IPS-20b (cell line): ENCODE results near the gene MBP.

ENCODE experiments used
- H3K27ac ChIP-seq: one replicate; pipeline ENCODE4 v1.5.1; 2013; ENCODE audit warnings: low read length
- H3K27me3 ChIP-seq: 2 replicates; pipeline ENCODE4 v1.6.1; 2013; ENCODE audit warnings: mild to moderate bottlenecking, low read length, inconsistent platforms; ENCODE audit not compliant: insufficient read depth
- H3K36me3 ChIP-seq: 2 replicates; pipeline ENCODE4 v1.6.1; 2013; ENCODE audit warnings: low read depth, mild to moderate bottlenecking, inconsistent platforms, low read length, moderate library complexity; ENCODE audit not compliant: insufficient read depth
- H3K4me1 ChIP-seq: 2 replicates; pipeline ENCODE4 v1.6.1; 2013; ENCODE audit warnings: mild to moderate bottlenecking, control low read depth, inconsistent platforms, low read length, moderate library complexity; ENCODE audit not compliant: insufficient read depth
- H3K4me3 ChIP-seq: 2 replicates; pipeline ENCODE4 v1.5.1; 2013; ENCODE audit warnings: mild to moderate bottlenecking, low read length, inconsistent platforms
- H3K9ac ChIP-seq: 2 replicates; pipeline ENCODE4 v1.6.1; 2013; ENCODE audit warnings: low read depth, mild to moderate bottlenecking, inconsistent platforms, low read length, moderate library complexity
- H3K9me3 ChIP-seq: 2 replicates; pipeline ENCODE4 v1.6.1; 2013; ENCODE audit warnings: mild to moderate bottlenecking, low read depth, low read length, inconsistent platforms; ENCODE audit not compliant: insufficient read depth

MBP gene

GRCh38 chr18:77042583-77042982 is 90.0 kb downstream of the MBP start:
- Histone ChIP-seq H3K9ac (no peak overlapping the region), H3K36me3 (no peaks in the 10 kb centered on the region), H3K4me3 (no peak overlapping the region), H3K9me3 (no peaks in the 10 kb centered on the region), H3K27ac (no peak overlapping the region), H3K27me3 (no peaks in the 10 kb centered on the region), H3K4me1 (no peaks in the 10 kb centered on the region)

GRCh38 chr18:77039196-77040130 is 93.1 kb downstream of the MBP start:
- Histone ChIP-seq H3K4me1 (no peaks in the 10 kb centered on the region), H3K27ac (no peak overlapping the region), H3K36me3 (no peaks in the 10 kb centered on the region), H3K9me3 (no peaks in the 10 kb centered on the region), H3K27me3 (no peaks in the 10 kb centered on the region), H3K9ac (no peak overlapping the region), H3K4me3 (no peak overlapping the region)

GRCh38 chr18:77038182-77038858 is 94.3 kb downstream of the MBP start:
- H3K27me3 ChIP-seq = no peaks in the 10 kb centered on the region
- no peaks in the 10 kb centered on the region for H3K36me3 ChIP-seq
- H3K9me3 ChIP-seq = no peaks in the 10 kb centered on the region
- no peak overlapping the region for H3K4me3 ChIP-seq
- H3K27ac ChIP-seq = no peak overlapping the region
- no peak overlapping the region for H3K9ac ChIP-seq
- H3K4me1 ChIP-seq = no peaks in the 10 kb centered on the region

GRCh38 chr18:77037567-77037966 is 95.0 kb downstream of the MBP start:
- Histone ChIP-seq H3K36me3 (no peaks in the 10 kb centered on the region), H3K27me3 (no peaks in the 10 kb centered on the region), H3K9ac (no peak overlapping the region), H3K27ac (no peak overlapping the region), H3K9me3 (no peaks in the 10 kb centered on the region), H3K4me1 (no peaks in the 10 kb centered on the region), H3K4me3 (no peak overlapping the region)

GRCh38 chr18:77035380-77036187 is 97.0 kb downstream of the MBP start:
- no peak overlapping the region for H3K4me3 ChIP-seq
- no peaks in the 10 kb centered on the region for H3K4me1 ChIP-seq
- H3K9me3 ChIP-seq = no peaks in the 10 kb centered on the region
- no peak overlapping the region for H3K9ac ChIP-seq
- no peaks in the 10 kb centered on the region for H3K36me3 ChIP-seq
- no peak overlapping the region for H3K27ac ChIP-seq
- H3K27me3 ChIP-seq = no peaks in the 10 kb centered on the region

GRCh38 chr18:77033575-77033974 is 99.0 kb downstream of the MBP start:
- no peak overlapping the region for H3K27ac ChIP-seq
- no peaks in the 10 kb centered on the region for H3K4me1 ChIP-seq
- H3K4me3 ChIP-seq = no peak overlapping the region
- no peaks in the 10 kb centered on the region for H3K36me3 ChIP-seq
- H3K9ac ChIP-seq = no peak overlapping the region
- no peaks in the 10 kb centered on the region for H3K27me3 ChIP-seq
- H3K9me3 ChIP-seq = no peaks in the 10 kb centered on the region

GRCh38 chr18:77032181-77032701 is 100.3 kb downstream of the MBP start:
- H3K4me3 ChIP-seq = no peak overlapping the region
- no peaks in the 10 kb centered on the region for H3K36me3 ChIP-seq
- no peaks in the 10 kb centered on the region for H3K9me3 ChIP-seq
- no peak overlapping the region for H3K9ac ChIP-seq
- H3K4me1 ChIP-seq = no peaks in the 10 kb centered on the region
- H3K27ac ChIP-seq = no peak overlapping the region
- H3K27me3 ChIP-seq = no peaks in the 10 kb centered on the region

- Histone ChIP-seq H3K9ac (no peak overlapping the region), H3K4me3 (no peak overlapping the region), H3K9me3 (no peaks in the 10 kb centered on the region), H3K27ac (no peak overlapping the region), H3K27me3 (no peaks in the 10 kb centered on the region), H3K36me3 (no peaks in the 10 kb centered on the region), H3K4me1 (no peaks in the 10 kb centered on the region)
These were observed 100.9 kb downstream of the MBP start for GRCh38 chr18:77031662-77032061.

GRCh38 chr18:77030201-77030600 is 102.4 kb downstream of the MBP start:
- no peak overlapping the region for H3K9ac ChIP-seq
- H3K27me3 ChIP-seq = no peaks in the 10 kb centered on the region
- no peaks in the 10 kb centered on the region for H3K36me3 ChIP-seq
- no peaks in the 10 kb centered on the region for H3K4me1 ChIP-seq
- no peak overlapping the region for H3K4me3 ChIP-seq
- no peaks in the 10 kb centered on the region for H3K9me3 ChIP-seq
- H3K27ac ChIP-seq = no peak overlapping the region

GRCh38 chr18:77025831-77026363 is 106.7 kb downstream of the MBP start:
- no peaks in the 10 kb centered on the region for H3K36me3 ChIP-seq
- H3K4me1 ChIP-seq = no peaks in the 10 kb centered on the region; the same call in 1 of the 2 replicates
- H3K27me3 ChIP-seq = no peaks in the 10 kb centered on the region
- H3K9me3 ChIP-seq = no peaks in the 10 kb centered on the region
- no peak overlapping the region for H3K9ac ChIP-seq
- no peak overlapping the region for H3K4me3 ChIP-seq
- H3K27ac ChIP-seq = no peak overlapping the region

GRCh38 chr18:77025123-77025522 is 107.5 kb downstream of the MBP start:
- Histone ChIP-seq H3K9ac (no peak overlapping the region), H3K4me1 (no peaks in the 10 kb centered on the region; the same call in 1 of the 2 replicates), H3K27ac (no peak overlapping the region), H3K27me3 (no peaks in the 10 kb centered on the region), H3K4me3 (no peak overlapping the region), H3K36me3 (no peaks in the 10 kb centered on the region), H3K9me3 (no peaks in the 10 kb centered on the region)
